ENCODE measurements around the gene PRAMEF5.
"Not testable (repeated sequence)": the region's sequence is repeated elsewhere in the genome, so short reads cannot be mapped to it uniquely, and the experiment has no call there.

Gene PRAMEF5

GRCh38 chr1:13253898-13254297 lies at the start of gene PRAMEF5:
PRAMEF5 (plus strand) TSS chr1:13254198; CDS start chr1:13259269, 5,071 bp downstream.
- H3K27me3 ChIP-seq (ENCODE audit: control insufficient read depth in 5 of 5, insufficient read depth in 4 of 5, low read length in 5 of 5); H3K36me3 ChIP-seq (ENCODE audit: control insufficient read depth in 5 of 5, insufficient read depth in 5 of 5, low read length in 5 of 5); H3K4me1 ChIP-seq (ENCODE audit: control insufficient read depth in 5 of 5, insufficient read depth in 5 of 5, low read length in 5 of 5); H3K4me3 ChIP-seq (ENCODE audit: low read depth in 1 of 5, low read length in 5 of 5); H3K27ac ChIP-seq (ENCODE audit: low read depth, low read length); H3K9me3 ChIP-seq (ENCODE audit: control insufficient read depth in 5 of 5, low read length in 5 of 5); H3K9ac ChIP-seq (ENCODE audit: low read length in 5 of 5): not testable (repeated sequence)

DNA sequence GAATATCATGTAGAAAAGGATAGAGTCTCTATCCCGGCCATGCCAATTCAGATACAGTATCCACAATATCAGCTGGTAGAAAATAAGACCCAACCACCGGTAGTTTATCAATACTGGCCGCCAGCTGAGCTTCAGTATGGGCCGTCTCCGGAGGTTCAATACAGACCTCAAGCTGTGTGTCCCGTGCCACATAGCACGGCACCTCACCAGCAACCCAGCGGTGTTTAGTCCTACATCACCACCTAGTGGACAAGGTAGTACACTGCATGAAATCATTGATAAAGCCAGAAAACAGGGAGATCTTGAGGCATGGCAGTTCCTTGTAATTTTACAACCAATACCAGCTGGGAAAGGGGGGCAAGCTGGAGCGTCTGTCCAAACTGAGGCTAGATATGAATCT lies 45.3 kb upstream of the PRAMEF5 start:
- not testable (repeated sequence) for H3K36me3 ChIP-seq (ENCODE audit: control insufficient read depth in 5 of 5, insufficient read depth in 5 of 5, low read length in 5 of 5); H3K4me3 ChIP-seq (ENCODE audit: low read depth in 1 of 5, low read length in 5 of 5); H3K27ac ChIP-seq (ENCODE audit: low read depth, low read length); H3K4me1 ChIP-seq (ENCODE audit: control insufficient read depth in 5 of 5, insufficient read depth in 5 of 5, low read length in 5 of 5); H3K27me3 ChIP-seq (ENCODE audit: control insufficient read depth in 5 of 5, insufficient read depth in 4 of 5, low read length in 5 of 5); H3K9ac ChIP-seq (ENCODE audit: low read length in 5 of 5); H3K9me3 ChIP-seq (ENCODE audit: control insufficient read depth in 5 of 5, low read length in 5 of 5)

- H3K9ac ChIP-seq (ENCODE audit: low read length in 5 of 5); H3K36me3 ChIP-seq (ENCODE audit: control insufficient read depth in 5 of 5, insufficient read depth in 5 of 5, low read length in 5 of 5); H3K4me1 ChIP-seq (ENCODE audit: control insufficient read depth in 5 of 5, insufficient read depth in 5 of 5, low read length in 5 of 5); H3K9me3 ChIP-seq (ENCODE audit: control insufficient read depth in 5 of 5, low read length in 5 of 5); H3K27me3 ChIP-seq (ENCODE audit: control insufficient read depth in 5 of 5, insufficient read depth in 4 of 5, low read length in 5 of 5); H3K4me3 ChIP-seq (ENCODE audit: low read depth in 1 of 5, low read length in 5 of 5); H3K27ac ChIP-seq (ENCODE audit: low read depth, low read length): not testable (repeated sequence)
Measured at GRCh38 chr1:13216619-13217018, 37.4 kb upstream of the PRAMEF5 start.

GRCh38 chr1:13219203-13219602 lies 34.8 kb upstream of the PRAMEF5 start:
- H3K27me3 ChIP-seq (ENCODE audit: control insufficient read depth in 5 of 5, insufficient read depth in 4 of 5, low read length in 5 of 5) = not testable (repeated sequence)

DNA sequence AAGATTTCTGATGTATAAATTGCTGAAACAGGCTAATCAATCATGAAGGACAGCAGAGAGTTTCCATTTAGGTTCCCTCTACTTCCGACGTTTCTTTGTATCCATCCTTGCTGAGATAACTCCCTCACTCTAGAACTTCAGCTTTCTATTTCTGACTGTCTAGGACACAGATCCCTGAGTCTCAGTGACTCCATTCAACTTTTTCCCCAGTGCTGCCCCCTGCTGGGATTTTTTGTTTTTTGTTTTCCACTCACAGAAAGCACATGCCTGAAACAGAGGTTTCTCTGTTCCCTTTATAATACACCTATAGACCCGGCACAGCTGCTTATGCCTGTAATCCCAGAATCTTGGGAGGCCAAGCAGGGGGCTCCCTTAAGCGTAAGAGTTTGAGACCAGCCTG lies 31.2 kb upstream of the PRAMEF5 start:
- H3K9me3 ChIP-seq (ENCODE audit: control insufficient read depth in 5 of 5, low read length in 5 of 5); H3K4me1 ChIP-seq (ENCODE audit: control insufficient read depth in 5 of 5, insufficient read depth in 5 of 5, low read length in 5 of 5); H3K36me3 ChIP-seq (ENCODE audit: control insufficient read depth in 5 of 5, insufficient read depth in 5 of 5, low read length in 5 of 5); H3K9ac ChIP-seq (ENCODE audit: low read length in 5 of 5); H3K27me3 ChIP-seq (ENCODE audit: control insufficient read depth in 5 of 5, insufficient read depth in 4 of 5, low read length in 5 of 5); H3K4me3 ChIP-seq (ENCODE audit: low read depth in 1 of 5, low read length in 5 of 5); H3K27ac ChIP-seq (ENCODE audit: low read depth, low read length): not testable (repeated sequence)

More at GRCh38 chr1:13219203-13219602, 34.8 kb upstream of the PRAMEF5 start:
- H3K9me3 ChIP-seq (ENCODE audit: control insufficient read depth in 5 of 5, low read length in 5 of 5); H3K36me3 ChIP-seq (ENCODE audit: control insufficient read depth in 5 of 5, insufficient read depth in 5 of 5, low read length in 5 of 5); H3K4me1 ChIP-seq (ENCODE audit: control insufficient read depth in 5 of 5, insufficient read depth in 5 of 5, low read length in 5 of 5); H3K4me3 ChIP-seq (ENCODE audit: low read depth in 1 of 5, low read length in 5 of 5); H3K9ac ChIP-seq (ENCODE audit: low read length in 5 of 5); H3K27ac ChIP-seq (ENCODE audit: low read depth, low read length): not testable (repeated sequence)

GRCh38 chr1:13224480-13225060 lies 29.4 kb upstream of the PRAMEF5 start:
- Histone ChIP-seq H3K9me3 (ENCODE audit: control insufficient read depth in 5 of 5, low read length in 5 of 5) (no peaks in the 10 kb centered on the region), H3K36me3 (ENCODE audit: control insufficient read depth in 5 of 5, insufficient read depth in 5 of 5, low read length in 5 of 5) (no peaks in the 10 kb centered on the region), H3K27me3 (ENCODE audit: control insufficient read depth in 5 of 5, insufficient read depth in 4 of 5, low read length in 5 of 5) (peaks cover 0 to 6% (median 4%) of the 10 kb centered on the region in 5 donors), H3K4me1 (ENCODE audit: control insufficient read depth in 5 of 5, insufficient read depth in 5 of 5, low read length in 5 of 5) (no peaks in the 10 kb centered on the region), H3K27ac (ENCODE audit: low read depth, low read length) (no peak overlapping the region), H3K4me3 (ENCODE audit: low read depth in 1 of 5, low read length in 5 of 5) (no peak overlapping the region), H3K9ac (ENCODE audit: low read length in 5 of 5) (no peak overlapping the region)

DNA sequence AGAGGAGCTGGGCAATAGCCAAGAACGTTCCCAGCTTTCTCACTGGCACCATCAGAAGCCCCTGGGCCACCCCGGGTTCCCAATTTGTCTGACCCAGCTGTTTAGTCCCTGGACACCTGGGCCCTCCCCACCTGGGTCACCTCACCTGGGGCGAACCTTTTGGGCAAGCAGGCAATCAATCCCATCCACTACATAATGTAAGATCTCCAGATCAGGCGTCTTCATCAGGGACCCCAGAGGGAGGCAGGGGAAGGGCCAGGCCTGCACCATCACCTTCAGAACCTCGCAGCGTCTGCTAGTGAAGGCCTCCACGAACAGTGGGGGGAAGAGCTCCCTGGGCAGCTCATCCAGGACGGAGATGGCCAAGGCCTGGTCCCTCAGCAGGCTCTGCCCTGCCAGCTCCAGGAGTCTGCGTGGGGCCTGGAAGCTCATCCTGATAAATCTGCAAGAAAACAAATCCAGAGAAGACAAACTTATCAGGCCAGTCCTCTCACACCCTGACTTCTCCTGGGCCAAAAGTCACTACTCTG lies 28.3 kb upstream of the PRAMEF5 start, which contains the start of gene PRAMEF18:
PRAMEF18 (minus strand) TSS at position 480 of the 530 bp plus-strand sequence; CDS start at position 432, 48 bp downstream.
- H3K4me1 ChIP-seq (ENCODE audit: control insufficient read depth in 5 of 5, insufficient read depth in 5 of 5, low read length in 5 of 5) = not testable (repeated sequence)

DNA sequence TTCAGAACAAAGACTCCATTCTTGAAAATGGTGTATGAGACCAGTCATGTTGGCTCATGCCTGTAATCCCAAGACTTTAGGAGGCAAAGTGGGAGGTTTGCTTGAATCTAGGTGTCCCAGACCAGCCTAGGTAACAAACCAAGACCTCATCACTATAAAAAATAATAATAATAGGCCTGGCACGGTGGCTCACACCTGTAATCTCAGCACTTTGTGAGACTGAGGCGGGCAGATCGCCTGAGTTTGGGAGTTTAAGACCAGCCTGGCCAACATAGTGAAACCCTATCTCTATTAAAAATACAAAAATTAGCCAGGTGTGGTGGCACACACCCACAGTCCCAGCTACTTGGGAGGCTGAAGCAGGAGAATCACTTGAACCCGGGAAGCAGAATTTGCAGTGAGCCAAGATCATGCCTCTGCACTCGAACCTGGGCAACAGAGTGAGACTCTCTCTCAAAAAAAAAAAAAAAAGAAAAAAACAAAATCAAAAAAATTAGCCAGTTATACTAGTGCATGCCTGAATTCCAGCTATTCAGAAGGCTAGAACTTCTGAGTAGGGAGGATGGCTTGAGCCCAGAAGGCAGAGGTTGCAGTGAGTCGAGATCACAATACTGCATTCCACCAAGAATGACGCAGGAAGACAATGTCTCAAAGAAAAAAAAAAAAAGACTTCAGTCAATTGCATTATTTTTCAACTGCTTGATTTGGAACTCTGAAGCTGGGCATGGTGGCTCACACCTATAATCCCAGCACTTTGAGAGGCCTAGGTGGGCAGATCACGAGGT lies 26.5 kb upstream of the PRAMEF5 start:
- not testable (repeated sequence) for H3K9me3 ChIP-seq (ENCODE audit: control insufficient read depth in 5 of 5, low read length in 5 of 5); H3K36me3 ChIP-seq (ENCODE audit: control insufficient read depth in 5 of 5, insufficient read depth in 5 of 5, low read length in 5 of 5); H3K9ac ChIP-seq (ENCODE audit: low read length in 5 of 5); H3K27ac ChIP-seq (ENCODE audit: low read depth, low read length); H3K27me3 ChIP-seq (ENCODE audit: control insufficient read depth in 5 of 5, insufficient read depth in 4 of 5, low read length in 5 of 5); H3K4me1 ChIP-seq (ENCODE audit: control insufficient read depth in 5 of 5, insufficient read depth in 5 of 5, low read length in 5 of 5); H3K4me3 ChIP-seq (ENCODE audit: low read depth in 1 of 5, low read length in 5 of 5)

More for the DNA sequence above, 28.3 kb upstream of the PRAMEF5 start, which contains the start of gene PRAMEF18:
- not testable (repeated sequence) for H3K36me3 ChIP-seq (ENCODE audit: control insufficient read depth in 5 of 5, insufficient read depth in 5 of 5, low read length in 5 of 5); H3K4me3 ChIP-seq (ENCODE audit: low read depth in 1 of 5, low read length in 5 of 5); H3K27me3 ChIP-seq (ENCODE audit: control insufficient read depth in 5 of 5, insufficient read depth in 4 of 5, low read length in 5 of 5); H3K9ac ChIP-seq (ENCODE audit: low read length in 5 of 5); H3K27ac ChIP-seq (ENCODE audit: low read depth, low read length); H3K9me3 ChIP-seq (ENCODE audit: control insufficient read depth in 5 of 5, low read length in 5 of 5)

GRCh38 chr1:13228343-13228781 lies 25.6 kb upstream of the PRAMEF5 start:
- Histone ChIP-seq H3K27me3 (ENCODE audit: control insufficient read depth in 5 of 5, insufficient read depth in 4 of 5, low read length in 5 of 5) (peaks cover 0 to 8% (median 5%) of the 10 kb centered on the region in 5 donors), H3K4me3 (ENCODE audit: low read depth in 1 of 5, low read length in 5 of 5) (no peak overlapping the region), H3K27ac (ENCODE audit: low read depth, low read length) (no peak overlapping the region), H3K9me3 (ENCODE audit: control insufficient read depth in 5 of 5, low read length in 5 of 5) (no peaks in the 10 kb centered on the region), H3K36me3 (ENCODE audit: control insufficient read depth in 5 of 5, insufficient read depth in 5 of 5, low read length in 5 of 5) (no peaks in the 10 kb centered on the region), H3K4me1 (ENCODE audit: control insufficient read depth in 5 of 5, insufficient read depth in 5 of 5, low read length in 5 of 5) (no peaks in the 10 kb centered on the region), H3K9ac (ENCODE audit: low read length in 5 of 5) (no peak overlapping the region)

DNA sequence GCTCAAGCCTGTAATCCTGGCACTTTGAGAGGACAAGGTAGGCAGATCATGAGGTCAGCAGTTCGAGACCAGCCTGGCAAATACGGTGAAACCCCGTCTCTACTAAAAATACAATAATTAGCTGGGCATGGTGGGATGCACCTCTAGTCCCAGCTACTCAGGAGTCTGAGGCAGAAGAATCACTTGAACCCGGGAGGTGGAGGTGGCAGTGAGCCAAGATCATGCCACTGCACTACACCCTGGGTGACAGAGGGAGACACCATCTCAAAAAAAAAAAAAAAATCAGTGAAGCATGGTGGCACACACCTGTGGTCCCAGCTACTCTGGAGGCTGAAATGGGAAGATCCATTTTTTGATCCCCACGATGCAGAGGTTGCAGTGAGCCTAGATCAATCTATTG lies 23.9 kb upstream of the PRAMEF5 start:
- not testable (repeated sequence) for H3K4me3 ChIP-seq (ENCODE audit: low read depth in 1 of 5, low read length in 5 of 5); H3K9me3 ChIP-seq (ENCODE audit: control insufficient read depth in 5 of 5, low read length in 5 of 5); H3K27me3 ChIP-seq (ENCODE audit: control insufficient read depth in 5 of 5, insufficient read depth in 4 of 5, low read length in 5 of 5); H3K36me3 ChIP-seq (ENCODE audit: control insufficient read depth in 5 of 5, insufficient read depth in 5 of 5, low read length in 5 of 5); H3K27ac ChIP-seq (ENCODE audit: low read depth, low read length); H3K9ac ChIP-seq (ENCODE audit: low read length in 5 of 5); H3K4me1 ChIP-seq (ENCODE audit: control insufficient read depth in 5 of 5, insufficient read depth in 5 of 5, low read length in 5 of 5)

All from subcutaneous abdominal adipose tissue (tissue), 5 donors.